ENCODE data around the gene TEP1. TPM values are rescaled to one million over a fixed set of nuclear protein-coding genes. Genes with fewer than 3 reads are reported as not detected.
A peak's percentile ranks its signal among the peaks of the same experiment; 100 is the strongest.

The TEP1 gene
- total RNA-seq, 2 donors from 2014 or later, result 6.9 to 11.9 TPM

GRCh38 chr14:20327005-20327869, 86.1 kb downstream of the TEP1 start:
- Histone ChIP-seq H3K36me3 (peaks cover 53% of the 10 kb centered on the region), H3K4me1 (peaks cover 0 to 21% of the 10 kb centered on the region in 2 donors), H3K4me3 (no peak overlapping the region), H3K27ac (no peak overlapping the region), H3K9me3 (no peaks in the 10 kb centered on the region), H3K27me3 (no peaks in the 10 kb centered on the region)
- no peak for DNase-seq (ENCODE audit: low spot score)
- TF ChIP-seq CTCF (IDR thresholded peaks at IDR 0.05), result peak; percentile 75 to 82

GRCh38 chr14:20317720-20318119, 95.6 kb downstream of the TEP1 start:
- Histone ChIP-seq H3K4me1 (no peaks in the 10 kb centered on the region), H3K4me3 (no peak overlapping the region), H3K36me3 (peaks cover 88% of the 10 kb centered on the region), H3K27me3 (no peaks in the 10 kb centered on the region), H3K9me3 (no peaks in the 10 kb centered on the region), H3K27ac (no peak overlapping the region)
- no peak for TF ChIP-seq CTCF (IDR thresholded peaks at IDR 0.05)
- no peak for DNase-seq (ENCODE audit: low spot score)

Other genes starting within 250 kb of the TEP1 start
- gene OR11G2, start 222.6 kb downstream of the TEP1 start, total RNA-seq, result not detected
- not detected for gene OR11H6, start 189.8 kb downstream of the TEP1 start, total RNA-seq
- gene OR11H7, start 184.5 kb downstream of the TEP1 start, total RNA-seq, result not detected
- not detected for gene OR11H4, start 174.2 kb downstream of the TEP1 start, total RNA-seq
- 1 to 10 TPM; 4.3 to 7.7 TPM for gene TTC5, start 107.5 kb downstream of the TEP1 start, total RNA-seq
- 10 to 100 TPM; 52.9 to 71.1 TPM for gene CCNB1IP1, start 80.2 kb downstream of the TEP1 start, total RNA-seq
- gene PARP2, start 69.9 kb downstream of the TEP1 start, total RNA-seq, result 1 to 10 TPM; 6.5 to 8.9 TPM
- under 1 TPM; 0.35 to 0.44 TPM for gene KLHL33, start 22.7 kb upstream of the TEP1 start, total RNA-seq
- 10 to 100 TPM; 23.8 to 30.1 TPM for gene OSGEP, start 41.3 kb upstream of the TEP1 start, total RNA-seq
- 10 to 100 TPM; 72.6 to 97.6 TPM for gene APEX1, start 41.7 kb upstream of the TEP1 start, total RNA-seq
- 10 to 100 TPM in 1 of 2 donors, 1 to 10 TPM in 1; 9.8 to 13.3 TPM for gene PIP4P1, start 47.9 kb upstream of the TEP1 start, total RNA-seq
- 10 to 100 TPM in 1 of 2 donors, 1 to 10 TPM in 1; 7.4 to 25.2 TPM for gene PNP, start 55.9 kb upstream of the TEP1 start, total RNA-seq
- gene RNASE10, start 92.0 kb upstream of the TEP1 start, total RNA-seq, result not detected
- not detected for gene RNASE9, start 147.5 kb upstream of the TEP1 start, total RNA-seq
- gene RNASE11, start 174.5 kb upstream of the TEP1 start, total RNA-seq, result not detected
- not detected for gene RNASE12, start 177.9 kb upstream of the TEP1 start, total RNA-seq
- not detected for gene OR6S1, start 228.2 kb upstream of the TEP1 start, total RNA-seq

Measured in right atrium auricular region (tissue), 2 donors.